NCI-H345 treated with DMSO at 0.1 percent for 48 hours (cell line): ENCODE measurements around the gene TDRD6.
"Not testable (repeated sequence)": the region's sequence is repeated elsewhere in the genome, so short reads cannot be mapped to it uniquely, and the experiment has no call there.

Experiments
- DNase-seq: peaks from one replicate; lab custom pipeline; 2025; ENCODE audit not compliant: unreplicated experiment; lab: John Stamatoyannopoulos, UW

Gene TDRD6

DNA sequence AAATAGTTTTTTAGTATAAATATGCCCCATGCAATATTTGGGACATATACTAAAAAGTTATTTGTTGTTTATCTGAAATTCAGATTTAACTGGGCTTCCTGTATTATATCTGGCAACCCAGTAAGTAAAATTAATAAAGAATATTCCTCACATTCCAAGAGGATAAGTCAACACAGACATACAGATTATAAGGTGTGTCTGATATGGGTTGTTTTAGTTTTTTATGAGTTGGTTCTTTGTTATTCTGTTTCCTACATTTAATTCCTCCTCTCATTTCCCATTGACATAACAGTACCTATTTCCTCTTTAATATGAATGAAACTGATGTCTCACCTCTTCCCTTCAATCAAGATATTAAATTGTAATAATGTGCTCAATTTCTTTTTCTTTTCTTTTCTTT is 49.2 kb downstream of the TDRD6 start:
- DNase-seq: no peak

DNA sequence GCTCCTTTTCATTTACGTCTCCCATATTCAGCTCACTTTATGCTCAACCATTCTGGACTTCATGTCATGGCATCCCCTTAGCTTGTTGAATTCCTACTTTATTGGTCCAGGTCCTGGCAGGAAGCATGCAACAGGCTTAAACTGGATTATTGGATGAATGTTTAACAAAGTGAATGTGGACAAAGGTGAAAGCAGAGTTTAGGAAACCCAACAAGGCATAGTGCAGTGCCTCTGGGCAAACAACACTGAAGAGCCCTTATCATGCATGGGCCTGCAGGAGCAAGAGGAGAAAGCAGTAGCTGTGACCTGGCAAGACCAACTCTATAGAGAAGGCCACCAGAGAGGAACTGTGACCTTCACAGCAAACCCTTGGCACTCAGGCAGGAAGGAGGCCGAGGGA is 53.8 kb downstream of the TDRD6 start:
- DNase-seq: no peak

DNA sequence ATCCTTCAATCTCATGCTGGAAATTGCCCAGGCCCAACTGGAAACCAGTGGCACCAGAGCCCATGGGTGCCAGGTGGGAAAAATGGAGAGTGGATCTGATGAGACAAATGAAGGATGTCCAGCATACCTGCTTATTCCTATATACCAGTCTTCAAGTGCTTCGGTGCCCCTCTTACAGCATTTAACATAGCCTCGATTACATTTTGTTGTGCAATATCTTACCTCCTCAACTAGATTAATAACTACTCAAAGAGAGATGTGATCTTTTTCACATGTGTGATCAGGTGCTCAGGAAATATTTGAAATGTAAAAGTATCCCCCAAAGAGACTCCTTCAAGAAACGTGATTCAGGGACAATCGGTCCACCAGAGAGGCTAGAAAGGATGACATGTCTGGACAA is 54.2 kb downstream of the TDRD6 start:
- DNase-seq: no peak

GRCh38 chr6:46743425-46744158 is 55.9 kb downstream of the TDRD6 start:
- DNase-seq: no peak

DNA sequence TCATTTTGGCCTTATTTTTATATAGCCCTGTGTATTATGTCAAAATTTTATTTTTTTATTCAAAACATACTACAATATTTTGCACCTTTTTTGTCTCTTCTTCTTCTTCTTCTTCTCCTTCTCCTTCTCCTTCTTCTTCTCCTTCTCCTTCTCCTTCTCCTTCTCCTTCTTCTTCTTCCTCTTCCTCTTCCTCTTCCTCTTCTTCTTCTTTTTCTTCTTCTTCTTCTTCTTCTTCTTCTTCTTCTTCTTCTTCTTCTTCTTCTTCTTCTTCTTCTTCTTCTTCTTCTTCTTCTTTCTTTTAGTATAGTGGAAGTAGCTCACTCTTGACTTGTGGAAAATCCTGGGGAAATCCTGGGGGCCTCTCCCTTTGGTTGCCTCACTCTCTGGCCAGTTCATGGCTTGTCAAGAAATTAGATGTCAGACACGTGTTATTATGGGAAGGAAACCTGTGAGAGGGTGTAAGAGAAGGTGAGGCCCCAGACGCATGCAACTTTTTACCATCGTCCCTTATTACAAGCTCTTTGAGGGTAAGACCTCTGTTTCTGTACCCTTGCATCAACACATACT is 56.6 kb downstream of the TDRD6 start:
- DNase-seq: not testable (repeated sequence)

GRCh38 chr6:46745973-46746372 is 58.3 kb downstream of the TDRD6 start:
- no peak for DNase-seq

- DNase-seq: no peak
Measured at GRCh38 chr6:46746696-46747095, 59.0 kb downstream of the TDRD6 start, which contains the start of gene ANKRD66. ANKRD66 (plus strand) TSS chr6:46746933; CDS start chr6:46751949, 5,016 bp downstream.

DNA sequence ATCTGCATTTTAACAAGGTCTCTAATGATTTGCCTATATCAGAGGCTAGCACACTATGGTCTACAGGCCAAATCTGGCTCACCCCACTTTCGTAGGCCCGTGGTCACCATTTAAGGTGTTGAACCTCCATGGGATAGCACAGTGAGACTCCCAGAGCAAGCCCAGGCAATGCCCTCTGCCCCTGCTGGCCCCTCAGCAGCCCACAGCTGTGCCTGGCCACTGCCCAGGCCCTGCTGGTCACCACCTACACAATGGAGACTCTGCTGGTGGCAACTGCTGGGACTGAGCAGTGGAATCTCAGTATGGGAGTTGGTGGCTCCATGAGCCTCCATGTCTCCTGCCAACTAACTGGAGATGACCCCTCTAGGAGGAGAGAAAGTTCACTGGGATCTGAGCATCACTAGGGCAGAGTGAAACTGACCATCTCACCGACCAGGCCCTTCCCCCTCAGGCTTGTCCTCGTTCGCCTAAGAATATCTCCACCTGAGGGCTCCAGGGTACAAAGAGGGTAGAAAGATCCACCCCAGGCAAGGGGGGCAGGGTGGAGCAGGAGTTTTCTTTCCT is 61.3 kb downstream of the TDRD6 start:
- DNase-seq: no peak

DNA sequence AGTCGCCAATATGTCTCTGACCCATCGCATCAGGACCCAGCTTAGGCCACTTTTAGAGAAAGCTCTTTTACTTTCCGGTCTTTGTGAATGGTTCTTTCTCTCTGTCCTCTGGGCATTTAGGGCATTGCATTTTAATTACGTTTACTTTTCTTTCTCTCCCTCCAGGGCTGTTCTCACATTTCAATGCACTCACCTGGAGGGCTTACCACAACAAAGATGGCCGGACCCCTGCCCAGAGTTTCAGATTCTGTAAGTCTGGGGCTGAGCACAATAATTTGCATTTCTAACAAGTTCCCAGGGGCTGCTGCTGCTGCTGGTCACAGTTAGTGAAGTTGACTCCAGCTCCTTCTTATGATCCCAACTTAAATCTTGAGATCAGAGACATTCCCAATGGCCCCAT is 62.0 kb downstream of the TDRD6 start:
- no peak for DNase-seq

DNA sequence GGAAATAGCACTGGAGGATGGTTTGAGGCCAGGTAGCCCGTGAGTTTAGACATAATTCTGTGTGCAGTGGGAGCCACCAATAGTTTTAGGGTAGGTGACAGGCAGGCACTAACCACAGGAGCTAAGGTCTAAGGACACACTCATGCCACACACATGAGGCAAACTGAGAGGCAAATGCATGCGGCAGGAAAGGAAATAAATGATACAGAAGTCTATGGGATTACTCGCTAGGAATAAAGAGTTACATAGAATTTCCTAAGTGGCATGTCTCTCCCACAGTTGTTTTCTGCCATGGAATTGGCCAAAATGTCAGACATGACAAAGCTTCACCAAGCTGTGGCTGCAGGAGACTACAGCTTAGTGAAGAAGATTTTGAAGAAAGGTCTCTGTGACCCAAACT is 64.0 kb downstream of the TDRD6 start:
- DNase-seq: no peak
